ENCODE results near the gene KDELR3. TPM values are rescaled to one million over a fixed set of nuclear protein-coding genes. Genes with fewer than 3 reads are reported as not detected.
"Not testable (repeated sequence)": the region's sequence is repeated elsewhere in the genome, so short reads cannot be mapped to it uniquely, and the experiment has no call there.

KDELR3 gene
- polyA plus RNA-seq, 1 donor, result 47.2 TPM

DNA sequence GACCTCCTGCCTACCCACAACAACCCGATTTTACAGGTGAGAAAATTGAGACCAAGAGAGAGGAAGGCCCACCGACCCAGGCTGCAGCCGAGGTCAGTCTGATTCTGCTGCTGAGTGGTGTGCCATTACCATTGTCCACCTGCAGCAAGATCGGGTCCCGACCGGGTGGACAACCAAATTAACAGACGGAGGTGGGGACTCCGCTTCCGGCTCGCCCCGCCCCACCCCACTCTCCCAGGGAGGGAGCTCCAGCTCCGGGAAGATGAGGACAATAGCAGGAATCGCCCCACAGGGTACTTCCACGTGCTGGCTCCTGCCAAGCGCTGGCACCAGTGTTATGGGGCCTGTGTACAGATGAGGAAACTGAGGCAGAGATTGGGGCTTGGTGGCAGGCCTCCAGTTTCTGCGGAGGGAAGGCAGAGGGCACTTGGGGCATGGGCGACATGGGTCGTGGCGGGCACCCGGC, 425 bp upstream of the KDELR3 start:
- Histone ChIP-seq H3K27ac (ENCODE audit: low read length) (no peak overlapping the region), H3K36me3 (ENCODE audit: control insufficient read depth, insufficient read depth, low read length) (no peaks in the 10 kb centered on the region), H3K4me1 (ENCODE audit: control insufficient read depth, insufficient read depth, low read length) (peaks cover 19% of the 10 kb centered on the region), H3K27me3 (ENCODE audit: control insufficient read depth, insufficient read depth, low read length) (peaks cover 15% of the 10 kb centered on the region), H3K9me3 (ENCODE audit: control insufficient read depth, low read depth, low read length) (no peaks in the 10 kb centered on the region), H3K4me3 (ENCODE audit: low read length) (peak overlapping the region; percentile 85)
- no CpG with 5 or more reads among the region's 20 CpGs for WGBS (ENCODE audit: insufficient coverage, low lambda C conversion rate)
- DNase-seq, result no peak

DNA sequence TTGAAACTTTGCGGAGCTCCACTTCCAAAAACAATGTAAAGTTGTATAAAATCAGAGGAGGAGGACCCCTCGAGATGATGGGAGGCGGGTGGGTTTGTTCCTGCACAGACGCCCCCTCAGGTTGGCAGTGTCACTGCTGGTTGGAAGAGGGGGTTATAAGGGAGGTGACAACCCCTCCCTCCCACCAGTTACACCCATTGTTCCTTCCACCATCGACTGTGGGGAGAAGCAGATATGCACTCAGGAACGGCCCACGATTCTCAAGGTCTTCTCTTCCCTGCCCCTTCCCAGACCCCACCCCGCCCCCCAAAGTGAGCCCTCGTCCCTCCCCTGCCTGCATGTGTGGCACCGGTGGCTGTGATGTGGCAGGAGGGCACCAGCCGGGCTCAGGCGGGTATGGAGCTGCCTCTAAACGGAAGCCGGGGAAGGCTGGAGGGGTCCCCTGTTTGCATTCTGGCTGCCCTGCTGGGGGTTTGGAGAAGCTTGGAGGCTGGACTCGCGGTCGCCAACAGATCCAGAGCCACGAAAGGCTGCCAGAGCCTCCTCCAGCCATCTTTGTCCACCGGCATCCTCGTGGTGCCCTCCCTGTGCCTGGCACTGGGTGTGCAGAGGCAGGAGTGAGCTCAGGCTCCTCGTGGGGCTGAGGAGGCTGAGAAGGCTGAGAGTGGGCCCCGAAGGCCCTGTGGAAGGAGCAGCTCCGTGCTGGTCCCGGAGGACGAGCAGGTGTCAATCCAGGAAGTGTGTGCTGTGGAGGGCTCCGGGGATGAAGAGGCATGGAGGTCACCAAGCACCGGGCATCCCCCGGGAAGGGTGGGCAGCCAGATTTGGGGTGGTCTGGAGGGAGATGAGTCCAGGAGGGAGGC, 778 bp downstream of the KDELR3 start:
- peaks cover 11% of the 10 kb centered on the region for H3K27me3 ChIP-seq (ENCODE audit: control insufficient read depth, insufficient read depth, low read length)
- WGBS (ENCODE audit: insufficient coverage, low lambda C conversion rate), result no CpG with 5 or more reads among the region's 28 CpGs
- DNase-seq, result no peak
- H3K9me3 ChIP-seq (ENCODE audit: control insufficient read depth, low read depth, low read length), result no peaks in the 10 kb centered on the region
- no peak overlapping the region for H3K27ac ChIP-seq (ENCODE audit: low read length)
- no peaks in the 10 kb centered on the region for H3K36me3 ChIP-seq (ENCODE audit: control insufficient read depth, insufficient read depth, low read length)
- H3K4me3 ChIP-seq (ENCODE audit: low read length), result peak overlapping the region; percentile 85
- peaks cover 12% of the 10 kb centered on the region for H3K4me1 ChIP-seq (ENCODE audit: control insufficient read depth, insufficient read depth, low read length)

GRCh38 chr22:38469306-38469781, 1.4 kb downstream of the KDELR3 start:
- Histone ChIP-seq H3K4me1 (ENCODE audit: control insufficient read depth, insufficient read depth, low read length) (peaks cover 6% of the 10 kb centered on the region), H3K36me3 (ENCODE audit: control insufficient read depth, insufficient read depth, low read length) (no peaks in the 10 kb centered on the region), H3K27ac (ENCODE audit: low read length) (no peak overlapping the region), H3K4me3 (ENCODE audit: low read length) (no peak overlapping the region), H3K9me3 (ENCODE audit: control insufficient read depth, low read depth, low read length) (no peaks in the 10 kb centered on the region), H3K27me3 (ENCODE audit: control insufficient read depth, insufficient read depth, low read length) (peaks cover 11% of the 10 kb centered on the region)
- WGBS (ENCODE audit: insufficient coverage, low lambda C conversion rate), result 100% methylated on average over 1 of the region's 6 CpGs
- DNase-seq, result no peak

GRCh38 chr22:38470179-38470578, 2.3 kb downstream of the KDELR3 start:
- no CpG with 5 or more reads among the region's 10 CpGs for WGBS (ENCODE audit: insufficient coverage, low lambda C conversion rate)

GRCh38 chr22:38471237-38471636, 3.3 kb downstream of the KDELR3 start:
- Histone ChIP-seq H3K4me3 (ENCODE audit: low read length) (no peak overlapping the region), H3K9me3 (ENCODE audit: control insufficient read depth, low read depth, low read length) (no peaks in the 10 kb centered on the region), H3K4me1 (ENCODE audit: control insufficient read depth, insufficient read depth, low read length) (peaks cover 6% of the 10 kb centered on the region), H3K36me3 (ENCODE audit: control insufficient read depth, insufficient read depth, low read length) (peaks cover 3% of the 10 kb centered on the region), H3K27ac (ENCODE audit: low read length) (no peak overlapping the region), H3K27me3 (ENCODE audit: control insufficient read depth, insufficient read depth, low read length) (peaks cover 6% of the 10 kb centered on the region)
- no peak for DNase-seq
- whole genome bisulfite sequencing (ENCODE audit: insufficient coverage, low lambda C conversion rate), result 100% methylated on average over 1 of the region's 11 CpGs

More at GRCh38 chr22:38470179-38470578, 2.3 kb downstream of the KDELR3 start:
- H3K9me3 ChIP-seq (ENCODE audit: control insufficient read depth, low read depth, low read length); DNase-seq; H3K36me3 ChIP-seq (ENCODE audit: control insufficient read depth, insufficient read depth, low read length); H3K4me3 ChIP-seq (ENCODE audit: low read length); H3K4me1 ChIP-seq (ENCODE audit: control insufficient read depth, insufficient read depth, low read length); H3K27ac ChIP-seq (ENCODE audit: low read length): not testable (repeated sequence)
- H3K27me3 ChIP-seq (ENCODE audit: control insufficient read depth, insufficient read depth, low read length), result peaks cover 11% of the 10 kb centered on the region

DNA sequence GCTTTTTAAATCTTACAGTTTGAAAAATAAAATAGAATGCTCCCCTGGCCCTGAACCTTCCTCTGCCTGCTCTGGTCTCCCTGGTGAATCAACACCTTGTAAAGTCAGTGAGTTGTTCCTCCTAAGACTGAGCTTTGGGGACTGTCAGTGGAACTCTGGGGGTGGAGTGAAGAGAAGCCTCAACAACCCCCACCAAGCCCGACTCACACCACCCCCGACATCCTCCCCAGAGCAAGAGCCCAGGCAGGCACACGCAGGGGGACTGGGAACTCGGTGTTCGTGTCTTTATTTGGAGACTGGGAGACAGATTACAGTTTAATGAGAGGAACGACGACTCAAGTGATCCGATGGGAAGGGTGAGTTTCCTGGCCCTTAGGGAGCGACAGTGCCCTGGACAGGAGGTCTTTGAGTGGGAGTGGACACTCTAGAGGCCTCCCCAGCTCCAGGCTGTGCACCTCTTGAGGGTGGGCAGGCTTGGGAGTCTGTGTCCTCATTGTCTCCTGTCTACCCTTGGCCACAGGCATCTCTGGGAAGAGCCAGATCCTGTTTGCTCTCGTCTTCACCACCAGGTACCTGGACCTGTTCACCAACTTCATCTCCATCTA, 6.2 kb downstream of the KDELR3 start:
- no peak overlapping the region for H3K27ac ChIP-seq (ENCODE audit: low read length)
- no peaks in the 10 kb centered on the region for H3K9me3 ChIP-seq (ENCODE audit: control insufficient read depth, low read depth, low read length)
- no peak for DNase-seq
- H3K27me3 ChIP-seq (ENCODE audit: control insufficient read depth, insufficient read depth, low read length), result no peaks in the 10 kb centered on the region
- peaks cover 8% of the 10 kb centered on the region for H3K36me3 ChIP-seq (ENCODE audit: control insufficient read depth, insufficient read depth, low read length)
- H3K4me1 ChIP-seq (ENCODE audit: control insufficient read depth, insufficient read depth, low read length), result peaks cover 8% of the 10 kb centered on the region
- no peak overlapping the region for H3K4me3 ChIP-seq (ENCODE audit: low read length)
- no CpG with 5 or more reads among the region's 10 CpGs for WGBS (ENCODE audit: insufficient coverage, low lambda C conversion rate)

- no peak overlapping the region for H3K4me3 ChIP-seq (ENCODE audit: low read length)
- H3K9me3 ChIP-seq (ENCODE audit: control insufficient read depth, low read depth, low read length), result no peaks in the 10 kb centered on the region
- no peaks in the 10 kb centered on the region for H3K27me3 ChIP-seq (ENCODE audit: control insufficient read depth, insufficient read depth, low read length)
- H3K4me1 ChIP-seq (ENCODE audit: control insufficient read depth, insufficient read depth, low read length), result peaks cover 8% of the 10 kb centered on the region
- DNase-seq, result peak in 1 of 2 donors; percentile 66
- WGBS (ENCODE audit: insufficient coverage, low lambda C conversion rate), result no CpG with 5 or more reads among the region's 1 CpG
- H3K36me3 ChIP-seq (ENCODE audit: control insufficient read depth, insufficient read depth, low read length), result peaks cover 31% of the 10 kb centered on the region
- H3K27ac ChIP-seq (ENCODE audit: low read length), result peak overlapping the region; percentile 42
These were observed 9.7 kb downstream of the KDELR3 start for GRCh38 chr22:38477585-38477984.

- H3K27me3 ChIP-seq (ENCODE audit: control insufficient read depth, insufficient read depth, low read length), result no peaks in the 10 kb centered on the region
- H3K27ac ChIP-seq (ENCODE audit: low read length), result no peak overlapping the region
- peaks cover 47% of the 10 kb centered on the region for H3K36me3 ChIP-seq (ENCODE audit: control insufficient read depth, insufficient read depth, low read length)
- no CpG with 5 or more reads among the region's 7 CpGs for WGBS (ENCODE audit: insufficient coverage, low lambda C conversion rate)
- no peak overlapping the region for H3K4me3 ChIP-seq (ENCODE audit: low read length)
- no peak for DNase-seq
- no peaks in the 10 kb centered on the region for H3K9me3 ChIP-seq (ENCODE audit: control insufficient read depth, low read depth, low read length)
- peaks cover 8% of the 10 kb centered on the region for H3K4me1 ChIP-seq (ENCODE audit: control insufficient read depth, insufficient read depth, low read length)
These were observed 11.4 kb downstream of the KDELR3 start for GRCh38 chr22:38479096-38479837.

DNA sequence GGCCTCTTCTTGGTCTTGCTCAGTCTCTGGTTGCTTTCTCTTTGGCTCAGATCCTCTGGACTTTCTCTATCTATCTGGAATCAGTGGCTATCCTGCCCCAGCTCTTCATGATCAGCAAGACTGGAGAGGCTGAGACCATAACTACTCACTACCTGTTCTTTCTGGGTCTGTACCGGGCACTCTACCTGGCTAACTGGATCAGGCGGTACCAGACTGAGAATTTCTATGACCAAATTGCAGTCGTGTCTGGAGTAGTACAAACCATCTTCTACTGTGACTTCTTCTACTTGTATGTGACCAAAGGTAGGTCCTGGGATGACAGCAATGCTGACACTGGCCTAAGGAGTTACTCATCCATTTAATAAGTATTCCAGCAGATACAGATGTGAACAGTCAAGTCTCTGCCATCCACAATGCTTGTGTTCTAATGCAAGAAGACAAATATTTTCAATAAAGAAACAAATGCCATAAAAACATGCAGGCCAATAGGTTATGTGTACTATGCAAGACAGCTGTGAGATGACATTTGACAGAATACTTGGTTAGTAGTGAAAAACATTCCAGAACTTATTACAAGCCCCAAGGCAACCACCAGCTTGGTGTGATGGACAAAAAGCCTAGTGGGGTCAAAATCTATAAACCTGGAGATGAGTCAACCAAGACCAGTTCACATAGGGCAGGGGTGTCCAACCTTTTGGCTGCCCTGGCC, 13.4 kb downstream of the KDELR3 start:
- Histone ChIP-seq H3K27me3 (ENCODE audit: control insufficient read depth, insufficient read depth, low read length) (no peaks in the 10 kb centered on the region), H3K9me3 (ENCODE audit: control insufficient read depth, low read depth, low read length) (no peaks in the 10 kb centered on the region), H3K4me1 (ENCODE audit: control insufficient read depth, insufficient read depth, low read length) (peaks cover 8% of the 10 kb centered on the region), H3K4me3 (ENCODE audit: low read length) (no peak overlapping the region), H3K36me3 (ENCODE audit: control insufficient read depth, insufficient read depth, low read length) (peaks cover 62% of the 10 kb centered on the region), H3K27ac (ENCODE audit: low read length) (no peak overlapping the region)
- no peak for DNase-seq
- WGBS (ENCODE audit: insufficient coverage, low lambda C conversion rate), result no CpG with 5 or more reads among the region's 3 CpGs

Data from large intestine (tissue), 3 donors.